ENCODE results near the gene CHRM2.

The CHRM2 gene

DNA sequence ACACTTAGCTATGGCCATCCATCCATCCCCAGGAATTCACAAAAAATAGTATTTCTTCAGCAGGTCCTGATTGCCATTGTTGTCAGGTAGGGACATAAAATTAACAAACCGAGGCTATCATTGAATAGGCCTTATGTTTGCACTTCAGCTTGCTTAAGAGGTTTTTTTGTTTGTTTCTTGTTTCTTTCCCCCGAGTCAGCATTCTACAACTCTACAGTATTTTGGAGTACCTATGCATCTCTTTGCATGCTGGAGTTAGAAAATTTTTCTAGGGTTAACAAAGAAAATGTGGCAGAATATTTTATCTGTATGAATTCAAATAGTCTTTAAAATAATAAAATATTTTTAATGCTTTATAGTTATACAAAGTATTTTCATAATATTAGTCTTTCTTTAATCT is 26.3 kb downstream of the CHRM2 start:
- DNase-seq (ENCODE audit: low read depth, low spot score) = no peak

DNA sequence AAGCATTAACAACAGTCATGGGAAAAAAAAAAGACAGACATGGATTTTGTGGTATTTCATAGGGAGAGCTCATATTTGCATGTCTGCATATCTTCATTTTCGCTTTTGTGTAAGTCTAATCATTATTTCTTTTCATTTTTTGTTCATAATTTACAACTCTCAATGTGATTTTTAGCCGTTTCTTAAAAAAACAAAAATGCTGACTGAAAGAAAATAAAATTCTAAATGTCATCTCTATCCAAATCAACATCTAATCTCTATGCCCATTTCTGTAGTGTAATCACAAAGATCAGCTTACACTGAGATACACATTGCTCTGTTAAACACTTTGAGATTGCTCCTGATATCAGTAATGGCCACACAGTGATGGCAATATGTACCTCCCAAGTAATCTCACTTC is 29.2 kb downstream of the CHRM2 start:
- DNase-seq (ENCODE audit: low read depth, low spot score) = no peak

DNA sequence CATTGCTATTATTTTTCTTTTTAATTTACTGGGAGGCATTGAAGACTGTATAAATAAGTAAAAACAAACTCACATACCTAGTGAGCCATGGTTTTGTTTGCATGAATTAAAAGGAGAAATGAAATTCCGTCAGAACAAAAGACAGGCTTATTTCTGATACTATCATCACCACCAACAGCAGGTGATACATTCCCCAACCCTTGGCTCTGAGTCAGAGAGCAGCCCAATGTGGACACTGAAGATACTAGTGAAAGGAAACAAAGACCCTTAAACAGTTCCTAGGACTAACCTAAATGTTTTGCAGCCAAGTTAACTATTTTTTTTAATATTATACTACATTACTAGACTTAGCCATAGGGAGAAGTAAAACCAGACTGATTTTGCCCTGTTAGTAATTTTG is 31.6 kb downstream of the CHRM2 start:
- no peak for DNase-seq (ENCODE audit: low read depth, low spot score)

DNA sequence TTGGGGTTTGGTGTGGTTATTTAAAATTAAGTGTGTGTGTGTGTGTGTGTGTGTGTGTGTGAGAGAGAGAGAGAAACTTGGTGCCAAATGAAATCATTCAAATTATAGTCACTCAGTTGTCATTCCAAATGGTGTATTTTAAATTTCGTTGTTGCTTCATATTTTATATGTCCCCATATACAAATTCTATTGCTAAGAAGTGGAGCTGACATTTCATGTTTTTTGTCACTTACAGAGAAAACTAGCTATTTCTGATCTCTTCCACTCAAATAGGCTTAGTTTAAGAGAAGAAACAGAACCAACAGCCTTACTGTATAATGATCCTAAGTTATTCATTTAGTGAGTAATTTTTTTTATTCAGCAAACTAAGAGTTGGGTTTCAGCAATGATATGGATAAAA is 42.3 kb downstream of the CHRM2 start:
- DNase-seq (ENCODE audit: low read depth, low spot score) = no peak

DNA sequence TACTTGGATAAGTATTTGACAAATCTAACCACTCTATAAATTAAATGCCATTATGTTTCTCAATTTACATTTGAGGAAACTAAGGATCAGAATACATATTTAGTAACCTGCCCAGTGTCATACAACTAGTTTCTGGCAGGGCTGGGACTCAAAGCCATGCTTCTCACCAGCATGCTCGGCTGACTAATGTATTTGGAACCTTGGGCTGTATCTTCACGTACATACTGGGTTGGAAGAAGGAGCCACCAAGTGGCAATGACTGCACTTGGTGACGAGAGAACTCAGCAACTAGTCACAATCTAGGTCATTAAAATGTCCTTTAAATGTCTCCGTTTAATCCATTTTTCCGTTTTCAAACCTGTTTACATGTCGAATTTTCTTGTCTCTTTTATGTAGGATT is 42.9 kb downstream of the CHRM2 start:
- peak; percentile 7 for DNase-seq (ENCODE audit: low read depth, low spot score)

DNA sequence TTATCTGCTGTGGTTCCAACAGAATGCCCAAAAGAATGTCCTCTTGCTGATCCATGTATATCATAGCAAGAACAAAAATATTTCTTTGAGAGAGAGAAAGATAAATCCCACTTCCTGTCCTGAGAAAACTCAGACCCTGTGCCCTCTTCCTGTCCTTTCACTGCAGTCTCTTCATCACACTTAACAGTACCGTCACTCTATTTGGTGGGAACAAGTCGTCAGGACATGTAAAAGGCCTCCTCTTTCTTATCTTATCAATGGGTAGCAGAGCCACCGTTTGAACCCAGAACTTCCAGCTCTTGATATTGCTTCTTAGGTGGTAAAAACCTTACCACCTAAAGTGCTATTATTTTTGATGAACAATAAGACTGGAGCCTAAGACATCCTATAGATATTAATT is 43.9 kb downstream of the CHRM2 start:
- DNase-seq (ENCODE audit: low read depth, low spot score) = no peak

DNA sequence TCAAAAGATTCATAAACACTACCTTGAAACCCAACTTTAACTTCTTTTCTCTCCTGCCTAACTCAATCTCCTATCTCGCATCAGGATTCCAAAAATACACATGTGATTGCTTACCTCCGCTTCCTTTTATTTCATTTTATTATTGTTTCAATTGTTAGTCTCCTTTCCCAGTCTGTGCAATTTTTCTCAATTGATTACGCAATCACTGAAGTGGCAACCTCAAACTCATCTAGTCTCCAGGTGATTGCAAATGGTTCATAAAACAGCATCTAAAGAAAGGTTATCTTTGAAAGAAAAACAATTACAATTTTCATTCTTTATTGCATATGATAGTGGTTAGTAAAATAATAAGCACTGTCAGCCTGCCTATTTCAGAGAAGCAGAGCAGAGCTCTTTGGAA is 45.6 kb downstream of the CHRM2 start:
- DNase-seq (ENCODE audit: low read depth, low spot score) = no peak

DNA sequence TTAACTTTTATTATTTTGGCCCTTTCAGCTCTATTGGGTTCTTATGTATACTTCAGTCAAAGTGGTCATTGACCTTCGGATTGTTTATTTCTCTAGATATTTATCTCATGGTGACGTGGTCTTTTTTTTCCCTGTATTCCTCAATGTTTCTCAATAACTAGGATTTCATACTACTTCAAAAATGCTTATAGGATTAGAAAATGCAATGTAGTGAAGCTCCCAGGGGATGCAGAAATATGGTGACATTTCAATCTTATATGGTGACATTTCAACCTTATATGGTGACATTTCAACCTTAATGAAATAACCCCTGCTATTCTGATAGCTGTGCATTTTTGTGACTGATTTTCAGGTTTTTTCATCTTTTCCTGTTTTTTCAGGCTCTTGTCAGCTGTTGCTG is 51.4 kb downstream of the CHRM2 start:
- DNase-seq (ENCODE audit: low read depth, low spot score) = no peak

DNA sequence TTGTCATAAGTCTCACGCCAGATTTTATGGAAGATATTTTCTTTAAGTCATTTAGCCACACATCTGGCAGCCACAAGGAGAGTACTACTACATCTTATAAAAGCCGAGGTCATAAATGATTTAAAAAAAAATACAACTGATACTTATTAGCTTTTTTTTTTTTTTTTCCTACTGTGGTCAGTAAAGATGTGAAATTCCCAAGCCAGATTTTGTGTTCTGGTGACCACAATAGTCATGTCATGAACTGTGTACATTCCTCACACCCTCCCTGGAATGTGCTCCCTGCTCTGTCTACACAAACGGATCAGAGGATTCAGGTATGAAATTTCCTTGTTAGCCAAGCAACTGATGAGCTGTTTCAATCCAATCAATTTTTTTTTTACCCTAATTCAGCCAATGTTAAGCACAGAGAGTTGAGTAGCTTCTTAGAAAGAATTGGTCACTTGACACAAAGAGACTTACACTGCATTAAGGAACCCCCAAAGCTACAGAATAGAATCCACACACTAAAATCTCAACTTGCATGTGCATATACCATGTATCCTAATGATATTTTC is 54.7 kb downstream of the CHRM2 start:
- peak; percentile 71 for DNase-seq (ENCODE audit: low read depth, low spot score)

DNA sequence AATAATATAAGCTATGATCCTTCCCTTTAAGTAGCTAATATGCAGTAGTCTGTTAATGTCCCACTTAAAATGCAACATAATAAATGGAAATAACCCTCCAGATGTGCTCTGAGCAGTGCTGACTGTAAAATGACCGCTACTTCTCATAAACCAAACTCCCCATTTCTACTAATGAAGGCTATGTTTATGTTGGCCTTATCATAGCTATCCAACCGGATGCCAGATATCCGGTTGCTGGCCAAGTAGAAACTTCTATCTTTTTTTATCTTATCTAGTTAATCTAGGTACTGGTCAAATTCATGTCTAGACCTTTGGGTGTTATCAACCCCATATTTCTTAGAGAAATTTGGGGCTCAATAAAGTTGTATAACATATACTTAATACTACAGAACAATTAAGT is 56.6 kb downstream of the CHRM2 start:
- no peak for DNase-seq (ENCODE audit: low read depth, low spot score)

DNA sequence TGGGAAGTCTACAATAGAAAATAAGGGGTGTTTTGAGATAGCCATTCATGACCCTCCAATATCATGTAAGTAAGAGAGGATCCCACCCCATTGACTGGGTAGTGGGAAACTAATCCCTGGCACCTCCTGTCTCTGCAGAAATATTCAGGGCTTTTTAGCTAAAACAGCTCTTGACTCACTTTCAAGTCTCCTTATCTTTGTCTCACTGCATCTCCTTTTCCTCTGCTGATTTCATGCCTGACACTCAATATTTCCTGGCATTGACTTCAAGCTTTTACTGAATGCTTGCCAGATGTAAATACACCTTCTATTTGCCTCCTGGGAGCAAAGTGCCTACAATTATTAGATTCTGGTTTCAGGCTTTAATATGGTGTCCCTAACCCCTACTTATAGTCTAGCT is 57.1 kb downstream of the CHRM2 start:
- peak; percentile 26 for DNase-seq (ENCODE audit: low read depth, low spot score)

DNA sequence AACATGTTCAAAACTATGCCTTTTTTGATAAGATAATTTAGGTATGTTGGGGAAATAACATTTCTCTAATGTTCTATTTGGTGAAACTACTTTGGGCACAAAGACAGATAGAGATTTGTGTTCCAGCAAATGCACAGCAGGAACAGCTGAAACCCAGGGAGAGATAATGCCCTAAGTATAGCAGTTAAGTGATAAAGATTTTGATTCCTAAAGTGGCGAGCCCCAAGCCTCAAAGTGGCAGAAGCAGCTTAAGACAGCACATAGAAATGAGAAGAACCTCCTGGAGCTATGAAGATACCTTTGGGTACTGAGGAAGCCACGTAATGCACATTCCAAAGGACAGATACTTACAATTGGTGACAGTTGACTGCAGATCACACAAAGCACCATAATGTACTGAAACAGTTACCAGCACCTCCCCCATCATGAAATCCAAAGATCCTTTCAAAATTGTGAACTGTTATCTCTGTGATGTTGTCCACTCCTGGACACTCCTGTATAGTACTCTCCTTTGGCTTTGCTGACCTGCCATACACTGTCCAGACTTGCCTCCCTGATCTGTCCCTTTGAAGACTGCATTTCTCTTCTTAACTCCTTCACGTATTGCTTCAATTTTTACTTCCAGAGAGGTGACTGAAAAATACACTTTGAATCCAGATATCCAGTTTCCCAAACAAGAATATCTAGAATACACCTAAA is 62.9 kb downstream of the CHRM2 start:
- DNase-seq (ENCODE audit: low read depth, low spot score) = no peak

DNA sequence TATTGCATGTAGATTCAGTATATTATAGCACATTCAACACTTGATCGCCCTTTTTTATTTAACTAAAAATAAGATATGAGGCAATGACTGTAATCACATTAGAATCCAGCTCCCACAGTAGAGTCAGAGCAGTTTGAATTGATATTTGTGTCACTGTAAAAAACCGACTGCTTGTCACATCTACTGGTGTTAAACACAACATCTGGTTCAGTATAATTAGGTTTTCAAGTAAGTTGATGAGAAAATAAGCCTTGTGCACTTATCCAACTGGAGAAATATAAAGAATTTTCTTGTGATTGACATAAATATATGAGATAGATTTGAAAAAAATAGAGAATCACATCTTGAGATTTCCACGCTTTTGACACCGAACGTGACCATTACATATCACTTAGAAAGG is 69.0 kb downstream of the CHRM2 start:
- DNase-seq (ENCODE audit: low read depth, low spot score) = no peak

DNA sequence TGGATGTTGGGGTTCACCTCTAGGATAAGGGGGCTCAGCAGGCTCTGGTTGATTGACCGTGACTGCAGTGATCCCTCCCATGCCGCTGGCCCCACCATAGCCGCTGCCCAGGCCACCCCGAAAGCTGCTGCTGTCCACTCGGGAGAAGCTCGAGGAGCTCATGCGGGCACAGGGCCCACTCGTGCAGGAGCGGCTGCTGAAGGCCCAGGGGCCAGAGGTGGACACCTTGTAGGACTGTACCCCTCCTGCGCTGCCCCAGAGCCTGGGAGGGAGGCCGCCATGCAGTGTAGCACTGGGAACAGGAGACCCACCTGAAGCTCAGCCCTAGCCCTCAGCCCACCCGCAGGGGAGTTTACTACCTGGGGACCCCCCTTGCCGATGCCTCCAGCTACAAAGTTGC is 70.0 kb downstream of the CHRM2 start:
- DNase-seq (ENCODE audit: low read depth, low spot score) = no peak

DNA sequence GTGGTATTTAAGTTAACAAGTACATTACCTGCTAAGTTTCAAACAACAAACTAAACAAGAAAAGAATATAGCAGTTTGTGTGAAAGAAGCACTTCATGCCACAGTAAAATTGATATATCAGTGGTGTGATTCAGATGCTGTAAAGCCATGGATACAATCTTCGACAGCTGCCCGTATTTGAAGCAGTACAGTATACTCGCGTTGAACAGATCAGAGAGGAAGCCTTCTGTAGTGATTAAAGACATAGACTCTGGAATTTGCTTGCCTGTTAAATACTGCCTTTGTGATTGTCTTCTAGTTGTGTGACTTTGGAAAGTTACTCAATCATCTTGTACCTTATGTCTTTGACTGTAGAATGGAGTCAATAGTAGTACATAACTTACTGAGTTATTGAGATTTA is 71.7 kb downstream of the CHRM2 start:
- no peak for DNase-seq (ENCODE audit: low read depth, low spot score)

DNA sequence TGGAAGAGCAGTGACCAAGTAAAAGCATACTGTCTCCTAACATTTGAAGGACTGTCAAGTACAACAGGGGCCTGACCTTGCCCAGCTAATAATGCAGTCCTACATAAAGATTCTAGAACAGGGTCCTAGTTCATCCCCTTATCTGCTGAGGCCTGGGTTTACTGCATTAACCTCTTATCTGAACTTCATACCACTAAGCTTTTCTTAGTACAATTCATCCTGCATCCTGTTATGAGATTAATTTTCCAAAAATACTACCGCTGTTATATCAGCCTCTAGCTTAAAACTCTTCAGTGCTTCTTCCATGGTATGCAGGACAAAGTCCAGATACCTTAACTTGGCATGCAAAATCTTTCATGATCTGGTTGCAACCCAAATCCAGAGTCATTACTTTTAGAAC is 72.5 kb downstream of the CHRM2 start:
- DNase-seq (ENCODE audit: low read depth, low spot score) = no peak

DNA sequence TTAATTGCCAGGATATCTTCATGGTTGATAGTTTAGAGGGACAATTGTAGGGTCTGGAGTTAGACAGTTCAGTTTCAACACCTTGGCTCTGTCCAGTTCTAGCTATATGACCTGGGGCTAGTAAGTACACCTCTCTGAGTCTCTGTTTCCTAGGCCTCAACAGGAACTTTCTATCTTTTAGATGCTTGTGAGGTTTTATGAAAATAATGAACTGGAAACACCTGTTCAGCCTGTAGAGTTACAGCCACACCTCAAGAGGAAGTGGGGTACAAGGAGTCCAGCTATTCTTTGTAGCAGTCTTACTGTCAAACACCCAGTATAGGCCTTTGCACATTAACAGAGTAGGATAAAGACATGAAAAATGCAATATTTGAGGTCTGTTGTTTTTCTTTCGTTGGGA is 73.4 kb downstream of the CHRM2 start:
- no peak for DNase-seq (ENCODE audit: low read depth, low spot score)

DNA sequence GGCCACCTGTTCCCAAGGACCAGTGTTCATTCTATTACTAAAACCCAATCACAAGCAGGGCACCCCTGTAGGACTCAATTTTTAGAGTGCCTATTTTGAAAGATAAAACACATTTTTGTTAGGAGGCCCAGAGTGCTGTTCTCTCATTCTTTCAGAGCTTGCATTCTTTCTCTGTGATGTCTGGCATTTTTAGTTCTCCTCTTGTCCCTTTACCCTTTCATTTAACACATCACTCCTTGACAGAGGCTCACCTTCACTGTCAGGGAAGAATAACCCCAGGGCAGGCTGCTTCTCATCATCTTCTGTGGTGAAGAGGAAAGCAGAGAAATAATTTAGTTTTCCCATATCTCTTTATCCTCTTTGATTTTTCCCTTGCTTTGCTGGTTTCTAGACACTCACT is 73.9 kb downstream of the CHRM2 start:
- DNase-seq (ENCODE audit: low read depth, low spot score) = no peak

DNA sequence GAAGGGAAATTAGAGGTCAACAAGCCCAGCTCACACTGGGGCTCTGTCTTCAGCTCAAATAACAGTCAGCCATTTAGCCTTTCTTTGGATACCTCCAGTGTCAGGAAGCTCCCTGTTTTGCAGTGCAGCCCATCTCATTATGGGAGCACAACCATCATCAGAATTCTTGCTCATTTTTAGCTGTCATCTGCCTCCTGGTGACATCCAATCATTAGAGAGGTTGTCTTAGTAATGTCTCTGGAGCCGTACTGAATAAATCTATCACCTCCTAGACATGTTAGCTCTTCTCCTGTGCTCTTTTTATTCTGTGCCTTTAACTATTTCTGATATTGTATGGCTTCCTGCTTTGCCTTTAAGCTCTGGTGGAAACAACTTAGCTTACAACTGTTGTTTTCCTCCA is 74.5 kb downstream of the CHRM2 start:
- no peak for DNase-seq (ENCODE audit: low read depth, low spot score)

DNA sequence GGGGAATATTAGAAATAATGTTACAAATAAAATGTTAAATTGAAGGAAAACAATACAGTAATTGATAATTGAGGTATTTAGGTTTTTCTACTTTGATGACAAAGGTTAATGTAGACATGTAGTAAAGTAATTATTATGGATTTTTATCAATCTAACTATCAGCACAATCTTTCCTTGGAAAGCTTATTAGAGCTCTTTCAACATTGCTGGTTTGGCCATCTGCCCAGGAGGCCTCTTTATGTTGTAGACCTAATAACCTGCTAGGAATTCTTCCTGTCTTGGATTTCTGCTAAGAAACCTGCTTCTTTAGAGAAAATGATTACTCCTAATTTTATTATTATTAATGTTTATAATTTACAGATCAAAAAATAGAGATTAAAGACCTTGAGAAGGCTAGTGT is 78.9 kb downstream of the CHRM2 start:
- peak; percentile 67 for DNase-seq (ENCODE audit: low read depth, low spot score)

DNA sequence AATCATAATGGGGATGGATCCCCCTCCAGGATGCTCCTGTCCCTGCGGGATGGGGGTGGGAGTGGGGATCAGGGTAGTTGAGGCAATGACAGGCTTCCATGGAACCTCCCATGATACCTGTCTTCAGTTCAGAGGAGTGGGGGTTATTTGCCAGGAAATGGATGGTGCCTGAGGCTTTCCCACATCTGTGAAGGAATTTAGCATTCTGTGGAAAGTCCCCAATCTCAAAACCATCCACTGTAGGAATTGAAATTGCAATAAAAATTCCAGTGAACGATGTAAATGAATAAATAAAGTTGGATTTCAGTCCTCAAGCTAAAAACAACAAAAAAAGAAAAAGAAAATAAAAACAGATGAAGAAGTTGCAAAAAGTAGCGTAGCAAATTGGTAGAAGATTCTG is 81.9 kb downstream of the CHRM2 start:
- no peak for DNase-seq (ENCODE audit: low read depth, low spot score)

DNA sequence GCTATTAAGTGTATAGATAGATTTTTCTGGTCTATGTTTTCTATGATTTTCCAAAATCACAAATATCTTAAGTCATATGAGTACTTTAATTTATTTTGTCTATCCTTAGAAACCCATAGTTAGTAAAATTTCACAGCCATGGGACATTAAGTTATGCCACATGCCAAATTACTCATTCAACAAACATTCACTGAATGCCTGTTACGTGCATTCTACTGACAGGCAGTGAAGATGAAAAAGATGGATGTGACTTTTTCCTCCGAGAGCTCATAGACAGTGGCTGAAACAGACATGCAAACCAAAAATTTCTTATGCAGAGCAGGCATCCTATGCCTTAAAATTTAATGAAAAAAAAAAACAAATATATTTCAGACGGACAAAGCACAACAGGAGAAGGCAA is 84.9 kb downstream of the CHRM2 start:
- peak; percentile 56 for DNase-seq (ENCODE audit: low read depth, low spot score)

DNA sequence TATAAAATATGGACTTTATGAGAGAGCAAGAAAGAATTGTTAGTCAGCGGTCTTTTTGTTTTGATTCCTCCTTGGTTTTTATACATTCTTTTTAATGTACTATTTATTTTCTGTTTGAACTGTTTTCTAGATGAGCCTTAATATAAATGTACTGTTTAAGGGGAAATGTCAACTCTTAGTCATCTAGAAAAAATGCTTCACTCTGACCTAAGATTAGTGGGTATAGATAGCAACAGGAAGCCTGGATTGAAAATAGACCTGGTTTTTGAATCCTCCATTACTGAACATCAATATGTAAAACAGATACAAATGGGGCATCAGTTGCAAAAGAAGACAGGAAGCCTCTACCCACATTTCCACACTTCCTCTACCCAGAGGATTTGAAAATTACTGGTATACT is 87.8 kb downstream of the CHRM2 start:
- peak; percentile 29 for DNase-seq (ENCODE audit: low read depth, low spot score)

DNA sequence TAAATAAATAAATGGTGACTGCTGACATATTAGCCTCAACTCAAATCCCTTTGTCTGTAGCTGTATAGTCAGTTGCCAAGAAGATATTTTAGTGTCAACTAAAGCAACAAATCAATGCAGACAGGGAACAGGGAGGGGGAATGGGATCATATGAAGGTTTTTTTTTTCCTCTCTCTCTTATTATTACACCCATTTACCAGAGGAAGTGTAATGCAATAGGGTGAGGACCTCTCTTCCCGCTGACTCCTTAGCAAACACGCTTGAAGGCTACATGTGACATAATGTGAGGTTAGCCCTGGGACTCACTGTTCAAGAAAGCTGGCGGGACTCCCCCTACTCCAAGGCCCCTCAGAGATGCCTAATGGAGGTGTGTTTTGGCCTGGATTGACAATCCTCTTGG is 88.2 kb downstream of the CHRM2 start:
- DNase-seq (ENCODE audit: low read depth, low spot score) = peak; percentile 9
